ELF-1 (cell line): ENCODE data around the gene U2AF1L4.

Experiments
- DNase-seq: peaks from one replicate; pipeline ENCODE4 v3.0.0-alpha.2; 2016; ENCODE audit warnings: low read depth, low spot score

The U2AF1L4 gene

GRCh38 chr19:35757231-35757748 lies 12.1 kb upstream of the U2AF1L4 start:
- DNase-seq = peak; percentile 93

GRCh38 chr19:35756377-35757230 lies 11.4 kb upstream of the U2AF1L4 start, which contains the start of gene HSPB6:
TSS of gene HSPB6 (minus strand) at chr19:35757029. CDS start at chr19:35757008, 21 bp downstream.
- peak; percentile 56 for DNase-seq

DNA sequence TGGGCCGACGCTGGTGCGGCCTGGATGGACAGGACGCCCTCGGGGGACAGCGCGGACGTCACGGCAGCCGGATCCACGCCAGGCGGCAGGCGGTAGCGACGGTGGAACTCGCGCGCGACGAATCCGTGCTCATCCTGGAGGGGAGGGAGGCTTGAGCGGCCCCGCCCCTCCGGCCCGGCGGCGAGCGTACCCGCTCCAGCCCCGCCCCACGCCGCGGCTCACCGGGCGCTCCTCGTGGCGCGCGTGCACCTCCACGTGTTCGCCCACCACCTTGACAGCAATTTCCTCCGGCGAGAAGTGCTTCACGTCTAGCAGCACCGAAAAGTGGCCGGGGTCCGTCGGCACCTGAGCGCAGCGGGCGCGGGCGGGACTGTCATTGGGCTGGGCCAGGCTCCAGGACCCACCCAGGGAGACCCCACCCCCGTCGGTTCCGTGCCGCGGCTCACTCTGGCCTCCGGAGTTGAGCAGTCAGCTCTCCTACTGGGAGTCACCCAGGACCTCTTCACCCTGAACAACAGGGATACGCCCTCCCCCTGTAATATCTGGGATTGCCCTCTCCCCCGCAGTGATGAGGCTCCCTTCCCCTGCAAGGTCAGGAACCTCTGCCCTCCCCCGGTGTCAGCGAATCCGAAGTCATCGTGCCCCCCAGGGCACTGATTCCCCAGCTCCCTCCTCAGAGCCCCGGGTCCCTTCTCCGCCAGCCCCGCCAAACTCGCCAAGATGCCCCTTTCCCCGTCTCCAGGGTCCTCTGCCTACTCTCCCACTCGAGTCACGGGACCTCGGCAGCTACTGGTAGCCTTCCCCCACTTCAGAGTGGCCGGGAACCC lies 10.5 kb upstream of the U2AF1L4 start:
- DNase-seq = peak; percentile 26

- DNase-seq = peak; percentile 29
Measured at GRCh38 chr19:35755131-35755549, 9.9 kb upstream of the U2AF1L4 start.

DNA sequence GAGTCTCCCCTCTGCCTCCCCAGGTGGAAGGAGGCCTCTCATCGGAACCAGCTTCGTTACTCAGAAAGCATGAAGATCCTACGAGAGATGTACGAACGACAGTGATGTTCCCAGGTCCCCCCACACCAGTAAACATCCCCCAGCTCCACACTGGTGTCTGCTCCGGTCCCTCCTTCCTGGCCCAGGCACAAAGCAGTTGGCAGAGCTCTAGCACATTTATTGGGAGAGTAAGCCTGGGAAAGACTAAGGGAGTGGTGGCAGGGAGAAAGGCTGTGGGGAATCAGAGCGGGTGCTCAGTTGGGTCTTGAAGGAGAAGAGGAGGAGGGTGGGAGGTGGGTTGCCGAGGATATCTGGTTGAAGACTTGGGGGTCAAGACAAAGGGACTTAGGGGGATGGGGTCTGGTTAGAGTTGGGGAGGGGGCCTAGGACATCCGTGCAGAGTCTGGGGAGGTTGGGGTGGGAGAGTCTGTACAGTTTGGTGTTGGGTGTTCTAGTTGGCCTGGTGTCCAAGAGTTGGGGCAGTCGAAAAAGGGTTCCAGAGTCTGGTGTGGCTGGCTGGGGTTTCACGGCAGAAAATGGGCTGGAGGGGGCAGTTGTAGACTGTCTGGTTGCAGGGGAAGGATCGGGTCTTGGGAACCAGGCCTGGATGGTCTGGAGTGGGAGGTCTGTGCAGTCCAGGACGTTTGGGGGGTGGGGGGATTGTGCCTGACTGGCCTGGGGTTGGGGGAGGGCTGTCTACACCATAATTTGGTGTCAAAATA lies 9.3 kb upstream of the U2AF1L4 start:
- no peak for DNase-seq

DNA sequence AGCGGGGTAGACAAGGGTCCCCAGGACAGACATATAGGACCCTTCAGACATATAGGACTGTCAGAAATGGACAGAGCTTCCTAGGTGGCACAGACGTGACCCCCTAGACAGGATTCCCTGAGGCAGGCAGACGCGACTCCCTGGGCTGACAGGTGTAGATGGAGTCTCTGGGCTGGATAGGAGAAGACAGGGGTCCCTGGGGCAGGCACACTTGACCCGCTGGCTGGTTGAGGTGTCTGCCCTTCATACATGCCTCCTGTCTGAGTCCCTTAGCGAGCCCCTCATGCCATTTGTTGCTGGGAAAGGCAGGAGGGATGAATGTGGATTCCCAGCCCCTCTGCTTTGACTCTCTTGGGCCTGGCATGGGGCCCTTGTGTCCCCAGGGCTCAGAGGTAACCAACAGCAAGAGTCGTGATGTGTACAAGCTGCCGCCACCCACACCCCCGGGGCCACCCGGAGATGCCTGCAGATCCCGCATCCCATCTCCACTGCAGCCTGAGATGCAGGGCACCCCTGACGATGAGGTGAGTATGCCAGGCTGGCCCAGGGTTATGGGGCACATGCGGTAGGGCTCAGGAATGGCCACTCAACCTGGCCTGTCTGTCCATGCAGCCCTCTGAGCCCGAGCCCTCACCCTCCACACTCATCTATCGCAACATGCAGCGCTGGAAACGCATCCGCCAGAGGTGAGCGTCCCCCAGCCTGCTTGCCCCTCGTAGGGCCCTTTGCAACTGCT lies 8.6 kb upstream of the U2AF1L4 start:
- no peak for DNase-seq

GRCh38 chr19:35752746-35753350 lies 7.6 kb upstream of the U2AF1L4 start:
- DNase-seq = no peak

DNA sequence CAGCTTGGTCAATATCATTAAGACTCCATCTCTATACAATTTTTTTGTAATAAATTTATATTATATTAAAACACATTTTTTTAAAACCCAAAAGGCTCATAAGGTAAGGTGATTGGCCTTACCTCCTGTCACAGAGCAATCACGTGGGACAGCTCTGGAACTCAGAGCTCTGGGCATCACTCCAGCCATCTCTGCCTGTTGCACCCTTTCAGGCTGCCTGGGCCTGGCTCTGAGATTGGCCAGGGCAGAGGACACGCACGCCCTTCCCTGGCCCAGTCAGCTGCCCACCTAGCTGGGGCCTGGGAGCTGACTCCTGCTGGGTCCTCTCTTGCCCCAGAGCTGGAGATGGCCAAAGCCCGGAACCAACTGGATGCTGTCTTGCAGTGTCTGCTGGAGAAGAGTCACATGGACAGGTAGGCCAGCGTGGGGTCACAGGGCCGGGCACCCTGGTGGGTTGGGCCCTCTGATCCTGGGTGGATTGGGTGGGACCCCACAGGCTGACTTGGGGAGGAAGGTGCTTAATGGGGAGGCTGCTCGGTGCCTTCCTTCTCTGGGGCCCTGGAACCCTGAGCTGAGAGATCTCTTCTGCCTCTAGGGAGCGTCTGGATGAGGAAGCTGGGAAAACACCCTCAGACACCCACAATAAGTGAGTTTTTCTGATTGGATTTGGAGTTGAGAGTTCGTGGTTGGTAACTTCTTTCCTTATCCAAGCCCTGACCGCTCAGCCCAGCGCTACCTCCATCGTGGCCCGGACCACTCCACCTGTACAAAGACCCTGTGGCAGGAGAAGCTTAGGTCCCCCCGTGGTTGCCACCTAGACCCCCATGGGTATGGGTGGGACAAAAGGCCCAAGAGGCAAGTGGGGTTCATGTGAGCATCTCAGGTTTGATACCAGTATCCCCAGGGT lies 6.9 kb upstream of the U2AF1L4 start:
- no peak for DNase-seq

- peak; percentile 87 for DNase-seq
Measured at GRCh38 chr19:35750167-35750566, 4.9 kb upstream of the U2AF1L4 start.

DNA sequence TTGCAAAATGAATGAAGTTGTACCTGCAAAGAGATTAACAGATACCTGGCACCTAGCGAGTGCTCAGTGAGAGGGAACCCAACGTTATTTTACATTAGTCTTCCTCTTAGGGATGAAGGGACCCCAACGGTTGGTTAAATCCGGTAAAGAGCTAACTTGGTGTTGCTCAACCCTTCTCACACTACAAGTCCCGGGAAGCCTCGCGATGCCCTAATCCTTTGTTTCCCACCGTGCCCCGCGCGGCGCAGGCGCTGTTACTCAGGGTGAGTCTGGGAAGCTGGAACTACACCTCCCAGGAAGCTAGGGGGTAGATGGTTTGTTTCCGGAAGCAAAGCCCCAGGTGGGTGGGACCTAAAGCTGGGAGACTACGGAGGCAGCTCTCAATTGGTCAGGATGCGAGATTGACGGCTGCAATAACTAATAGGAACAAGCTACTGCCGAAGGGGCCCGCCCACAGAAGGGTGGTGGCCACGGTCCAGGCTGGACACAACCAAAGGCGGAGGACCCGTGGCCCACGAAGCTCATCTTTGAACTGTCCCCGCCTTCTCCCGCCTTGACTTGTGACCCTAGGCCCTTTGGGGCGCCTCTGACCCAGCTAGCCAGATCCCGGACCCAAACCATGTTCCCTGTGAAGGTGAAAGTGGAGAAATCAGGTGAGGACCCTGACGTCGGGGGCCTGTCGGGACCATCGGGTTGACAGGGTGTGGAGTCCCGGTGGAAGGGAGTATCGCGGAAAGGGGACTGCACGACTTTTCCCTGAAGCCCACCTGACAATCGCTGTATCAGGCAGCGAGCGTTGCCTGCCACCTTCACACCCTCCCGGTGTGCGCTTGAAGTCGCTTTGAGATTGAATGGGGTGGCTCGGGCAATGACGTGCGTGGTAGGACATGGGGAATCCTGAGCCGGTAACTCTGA lies 3.1 kb upstream of the U2AF1L4 start, which contains the start of gene LIN37:
LIN37 (plus strand) TSS at position 471 of the 915 bp plus-strand sequence; CDS start at position 620, 149 bp downstream.
- peak; percentile 100 for DNase-seq

GRCh38 chr19:35746531-35746930 lies 1.3 kb upstream of the U2AF1L4 start:
- DNase-seq = no peak

- no peak for DNase-seq
Measured at GRCh38 chr19:35746087-35746462, 857 bp upstream of the U2AF1L4 start.

DNA sequence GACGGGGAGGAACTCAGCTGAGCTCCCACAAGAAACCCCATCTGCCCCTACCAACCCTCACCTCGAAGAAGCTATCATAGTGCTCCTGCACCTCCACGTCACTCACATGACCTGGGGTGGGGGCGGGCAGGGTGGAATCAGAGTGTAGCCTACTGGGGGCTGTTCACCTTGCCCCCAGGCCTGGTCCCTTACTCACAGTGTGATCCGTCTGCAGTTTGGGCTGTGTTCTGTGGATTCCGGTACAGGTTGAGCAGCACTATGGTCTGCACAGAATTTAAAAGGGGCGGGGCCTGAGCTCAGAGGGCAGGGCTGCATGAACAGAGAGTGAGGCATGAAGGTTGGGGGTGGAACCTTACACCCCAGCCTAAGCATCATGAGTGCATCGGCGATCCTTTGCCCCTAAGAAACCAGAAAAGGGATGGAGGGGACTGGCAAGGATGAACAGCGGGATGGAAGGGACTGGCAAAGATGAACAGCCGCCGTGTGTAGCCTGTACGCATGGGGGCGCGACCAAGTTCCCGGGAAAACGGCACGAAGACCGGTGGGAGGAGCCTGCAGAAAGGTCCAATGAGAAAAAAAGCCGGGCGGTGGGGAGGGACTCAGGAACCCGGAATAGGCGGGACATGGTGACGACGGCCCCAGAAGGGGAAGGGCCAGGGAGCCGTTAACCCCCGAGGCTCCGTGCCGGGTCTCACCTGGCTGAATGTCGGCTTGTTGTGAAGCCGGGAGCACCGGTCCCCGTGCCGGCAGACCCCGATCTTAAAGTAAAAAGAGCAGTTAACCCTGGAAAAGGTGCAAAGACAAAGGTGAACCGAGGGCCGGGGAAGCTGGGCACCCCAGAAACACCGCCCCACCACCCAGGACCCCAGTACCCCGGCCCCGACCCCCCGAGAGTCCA lies 539 bp downstream of the U2AF1L4 start:
- peak; percentile 99 for DNase-seq

- DNase-seq = no peak
Measured at GRCh38 chr19:35743640-35744429, 1.4 kb downstream of the U2AF1L4 start.

DNA sequence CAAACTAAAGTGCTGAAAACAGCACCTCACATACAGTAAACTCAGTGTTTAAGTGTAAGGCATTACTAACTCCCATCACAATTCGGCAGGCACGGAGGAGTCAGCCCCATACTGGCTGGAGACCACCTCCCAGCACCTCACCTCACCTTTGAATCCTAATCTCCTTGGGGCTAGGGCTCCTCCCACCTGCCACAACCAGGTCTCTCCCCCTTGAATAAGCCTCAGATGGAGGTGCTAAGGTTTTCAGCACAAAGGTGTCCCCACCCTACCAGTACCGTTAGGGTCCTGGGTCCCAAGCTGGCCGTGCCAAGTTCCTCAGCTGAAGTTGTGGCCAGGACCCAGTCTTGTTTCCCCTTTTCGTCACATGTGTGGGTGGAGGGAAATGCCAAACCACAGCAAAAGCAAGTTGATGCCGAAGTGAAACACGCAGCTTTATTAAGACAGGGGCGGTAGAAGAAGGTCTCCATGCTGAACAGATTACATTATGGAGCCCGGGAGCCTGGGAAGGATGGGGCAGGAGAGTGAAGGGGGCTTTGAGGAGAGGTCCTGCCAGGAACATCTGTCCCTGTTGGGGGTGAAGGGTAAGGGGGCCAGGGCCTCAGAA lies 3.0 kb downstream of the U2AF1L4 start, which contains the start of gene IGFLR1:
IGFLR1 (minus strand) TSS at position 332 of the 604 bp plus-strand sequence. CDS start 1,272 bp downstream, outside the sequence.
- DNase-seq = no peak

DNA sequence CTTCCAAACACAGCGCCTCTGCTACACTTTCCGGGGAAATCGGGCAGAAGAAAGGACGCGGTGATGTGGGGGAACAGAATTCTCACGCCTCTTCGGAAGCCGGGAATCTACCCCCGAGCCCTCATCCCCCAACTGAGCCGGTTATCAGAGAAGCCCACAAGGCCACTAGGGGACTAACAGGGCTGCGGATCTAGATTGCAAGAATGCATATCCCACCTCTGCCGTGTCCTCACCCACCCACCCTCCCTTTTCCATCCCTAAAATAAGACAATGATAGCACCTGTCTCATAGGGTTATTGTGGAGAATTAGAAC lies 4.1 kb downstream of the U2AF1L4 start:
- DNase-seq = no peak
